HUES64 (cell line): ENCODE measurements around the gene BRCA1.
A peak's percentile ranks its signal among the peaks of the same experiment; 100 is the strongest.
"Not testable (repeated sequence)": the region's sequence is repeated elsewhere in the genome, so short reads cannot be mapped to it uniquely, and the experiment has no call there.

Experiments used
- H3K27ac ChIP-seq: 2 replicates; pipeline ENCODE4 v1.7.0; 2013; ENCODE audit warnings: low read depth, low read length, inconsistent platforms
- H3K27me3 ChIP-seq: 2 replicates; pipeline ENCODE4 v1.6.1; 2013; ENCODE audit warnings: mild to moderate bottlenecking, low read length; ENCODE audit not compliant: insufficient read depth
- H3K36me3 ChIP-seq: 2 replicates; pipeline ENCODE4 v1.6.1; 2013; ENCODE audit warnings: mild to moderate bottlenecking, low read length; ENCODE audit not compliant: insufficient read depth
- H3K4me1 ChIP-seq: 2 replicates; pipeline ENCODE4 v1.6.1; 2013; ENCODE audit warnings: mild to moderate bottlenecking, low read length, moderate library complexity; ENCODE audit not compliant: insufficient read depth
- H3K4me3 ChIP-seq: 2 replicates; pipeline ENCODE4 v1.5.1; 2013; ENCODE audit warnings: mild to moderate bottlenecking, low read length, moderate library complexity
- H3K9ac ChIP-seq: 2 replicates; pipeline ENCODE4 v1.6.1; 2013; ENCODE audit warnings: mild to moderate bottlenecking, low read depth, low read length
- H3K9me3 ChIP-seq: 2 replicates; pipeline ENCODE4 v1.6.1; 2013; ENCODE audit warnings: low read depth, low read length; ENCODE audit not compliant: insufficient read depth
- WGBS: fragments of 150-250, 120-280 bp; methylation state at CpG from one replicate; pipeline ENCODE4 v1.1.7; 2013; ENCODE audit warnings: missing lambda C conversion rate; 5-methylcytosine and 5-hydroxymethylcytosine counted together

The BRCA1 gene

DNA sequence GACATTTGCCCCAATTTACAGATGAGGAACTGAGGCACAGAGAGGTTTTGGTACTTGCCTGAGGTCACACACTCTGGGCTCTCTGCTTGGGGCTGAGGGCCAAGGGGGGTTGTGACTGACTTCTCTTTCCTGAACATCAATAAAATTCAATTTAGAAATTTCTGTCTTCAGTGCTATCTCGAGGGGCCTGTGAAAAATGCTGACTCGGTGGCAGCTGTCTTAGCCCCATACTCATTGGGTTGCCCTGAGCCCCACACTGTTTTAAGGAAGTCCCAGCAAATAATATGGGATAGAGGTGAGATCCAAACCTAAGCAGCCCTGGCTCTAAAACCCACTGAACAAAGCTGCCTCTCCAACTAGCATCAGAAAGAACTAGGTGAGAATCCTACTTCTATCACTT lies 7.0 kb upstream of the BRCA1 start:
- Histone ChIP-seq H3K36me3 (peaks cover 23% of the 10 kb centered on the region), H3K4me3 (no peak overlapping the region), H3K9me3 (no peaks in the 10 kb centered on the region), H3K9ac (no peak overlapping the region), H3K27ac (no peak overlapping the region), H3K27me3 (no peaks in the 10 kb centered on the region), H3K4me1 (no peaks in the 10 kb centered on the region)
- WGBS, result 97% methylated on average over 2 of the region's 2 CpGs

DNA sequence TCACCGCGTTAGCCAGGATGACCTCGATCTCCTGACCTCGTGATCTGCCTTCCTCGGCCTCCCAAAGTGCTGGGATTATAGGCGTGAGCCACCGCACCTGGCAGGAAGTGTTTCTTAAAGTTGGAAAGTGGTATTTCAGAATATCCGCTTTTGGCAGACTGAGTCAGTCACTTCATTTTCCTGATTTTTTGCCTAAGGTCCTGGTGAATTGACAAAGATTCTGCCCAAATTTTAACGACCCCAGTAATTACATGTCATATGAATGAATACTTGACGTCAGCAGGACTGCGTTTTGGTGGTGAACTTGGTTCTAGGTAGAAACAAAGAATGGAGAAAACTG lies 4.5 kb upstream of the BRCA1 start:
- no peak overlapping the region for H3K9ac ChIP-seq
- H3K4me3 ChIP-seq, result no peak overlapping the region
- 96% methylated on average over 11 of the region's 11 CpGs for WGBS
- no peak overlapping the region for H3K27ac ChIP-seq
- no peaks in the 10 kb centered on the region for H3K27me3 ChIP-seq
- peaks cover 20% of the 10 kb centered on the region for H3K36me3 ChIP-seq
- no peaks in the 10 kb centered on the region for H3K9me3 ChIP-seq
- no peaks in the 10 kb centered on the region for H3K4me1 ChIP-seq

DNA sequence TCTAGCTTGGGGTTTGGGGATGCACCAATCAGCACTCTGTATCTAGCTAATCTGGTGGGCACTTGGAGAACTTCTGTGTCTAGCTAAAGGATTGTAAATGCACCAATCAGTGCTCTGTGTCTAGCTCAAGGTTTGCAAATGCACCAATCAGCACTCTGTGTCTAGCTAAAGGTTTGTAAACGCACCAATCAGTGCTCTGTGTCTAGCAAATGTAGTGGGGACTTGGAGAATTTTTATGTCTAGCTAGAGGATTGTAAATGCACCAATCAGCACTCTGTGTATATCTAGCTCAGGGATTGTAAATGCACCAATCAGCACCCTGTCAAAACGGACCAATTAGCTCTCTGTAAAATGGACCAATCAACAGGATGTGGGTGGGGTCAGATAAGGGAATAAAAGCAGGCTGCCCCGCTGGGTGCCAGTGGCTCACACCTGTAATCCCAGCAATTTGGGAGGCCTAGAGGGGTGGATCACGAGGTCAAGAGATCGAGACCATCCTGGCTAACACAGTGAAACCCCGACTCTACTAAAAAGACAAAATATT lies 2.2 kb upstream of the BRCA1 start:
- peaks cover 11% of the 10 kb centered on the region for H3K36me3 ChIP-seq
- H3K27ac ChIP-seq, H3K4me1 ChIP-seq, H3K9ac ChIP-seq, H3K9me3 ChIP-seq, H3K4me3 ChIP-seq, H3K27me3 ChIP-seq: not testable (repeated sequence)
- WGBS, result 97% methylated on average over 6 of the region's 6 CpGs

DNA sequence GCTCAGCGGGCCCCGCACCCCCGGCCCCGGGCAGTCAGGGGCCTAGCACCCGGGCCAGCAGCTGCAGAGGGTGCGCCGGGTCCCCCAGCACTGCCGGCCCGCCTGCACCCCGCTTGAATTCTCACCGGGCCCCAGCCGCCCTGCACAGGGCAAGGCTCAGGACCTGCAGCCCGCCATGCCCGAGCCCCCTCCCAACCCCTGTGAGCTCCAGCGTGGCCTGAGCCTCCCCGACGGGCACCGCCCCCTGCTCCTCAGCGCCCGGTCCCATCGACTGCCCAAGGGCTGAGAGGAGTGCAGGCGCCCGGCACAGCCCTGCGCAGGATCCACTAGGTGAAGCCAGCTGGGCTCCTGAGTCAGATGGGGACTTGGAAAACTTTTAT lies 1.7 kb upstream of the BRCA1 start:
- no peak overlapping the region for H3K9ac ChIP-seq
- 97% methylated on average over 24 of the region's 24 CpGs for WGBS
- H3K27ac ChIP-seq, result no peak overlapping the region
- H3K9me3 ChIP-seq, result no peaks in the 10 kb centered on the region
- peaks cover 5% of the 10 kb centered on the region for H3K4me1 ChIP-seq
- H3K27me3 ChIP-seq, result no peaks in the 10 kb centered on the region
- peaks cover 13% of the 10 kb centered on the region for H3K36me3 ChIP-seq
- no peak overlapping the region for H3K4me3 ChIP-seq

DNA sequence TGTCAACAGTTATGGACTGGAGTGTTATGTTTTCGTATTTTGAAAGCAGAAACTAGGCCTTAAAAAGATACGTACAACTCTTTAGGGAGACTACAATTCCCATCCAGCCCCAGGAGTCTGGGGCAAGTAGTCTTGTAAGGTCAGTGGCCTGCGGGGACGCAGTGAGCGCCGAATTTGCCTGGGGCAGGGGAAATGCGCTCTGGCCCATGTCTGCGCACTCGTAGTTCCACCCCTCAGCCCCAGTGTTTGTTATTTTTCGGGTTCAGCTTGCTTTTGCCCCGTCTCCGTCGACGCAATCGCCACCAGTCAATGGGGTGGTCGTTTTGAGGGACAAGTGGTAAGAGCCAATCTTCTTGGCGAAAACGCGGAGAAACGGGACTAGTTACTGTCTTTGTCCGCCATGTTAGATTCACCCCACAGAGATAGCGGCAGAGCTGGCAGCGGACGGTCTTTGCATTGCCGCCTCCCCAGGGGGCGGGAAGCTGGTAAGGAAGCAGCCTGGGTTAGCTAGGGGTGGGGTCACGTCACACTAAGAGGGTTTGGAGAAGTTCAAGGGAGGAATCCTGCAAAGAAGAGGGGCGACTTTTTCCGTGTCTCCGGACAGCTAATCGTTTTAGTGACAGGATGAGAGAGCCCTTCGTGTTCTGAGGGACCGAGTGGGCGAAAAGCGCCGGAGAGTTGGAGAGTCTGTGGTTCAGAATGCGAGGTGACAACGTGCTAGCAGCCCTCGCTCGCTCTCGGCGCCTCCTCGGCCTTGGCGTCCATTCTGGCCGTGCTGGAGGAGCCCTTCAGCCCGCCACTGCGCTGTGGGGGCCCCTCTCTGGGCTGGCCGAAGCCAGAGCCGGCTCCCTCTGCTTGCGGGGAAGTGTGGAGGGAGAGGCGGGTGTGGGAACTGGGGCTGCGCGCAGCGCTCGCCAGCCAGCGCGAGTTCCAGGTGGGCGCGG lies 1.1 kb upstream of the BRCA1 start:
- no peaks in the 10 kb centered on the region for H3K27me3 ChIP-seq
- 79% methylated on average over 59 of the region's 59 CpGs for whole genome bisulfite sequencing
- H3K27ac ChIP-seq, result peak overlapping the region; percentile 73
- H3K9ac ChIP-seq, result peak overlapping the region; percentile 83
- H3K4me1 ChIP-seq, result peaks cover 5% of the 10 kb centered on the region
- H3K36me3 ChIP-seq, result peaks cover 16% of the 10 kb centered on the region
- no peaks in the 10 kb centered on the region for H3K9me3 ChIP-seq
- peak overlapping the region; percentile 85 for H3K4me3 ChIP-seq

DNA sequence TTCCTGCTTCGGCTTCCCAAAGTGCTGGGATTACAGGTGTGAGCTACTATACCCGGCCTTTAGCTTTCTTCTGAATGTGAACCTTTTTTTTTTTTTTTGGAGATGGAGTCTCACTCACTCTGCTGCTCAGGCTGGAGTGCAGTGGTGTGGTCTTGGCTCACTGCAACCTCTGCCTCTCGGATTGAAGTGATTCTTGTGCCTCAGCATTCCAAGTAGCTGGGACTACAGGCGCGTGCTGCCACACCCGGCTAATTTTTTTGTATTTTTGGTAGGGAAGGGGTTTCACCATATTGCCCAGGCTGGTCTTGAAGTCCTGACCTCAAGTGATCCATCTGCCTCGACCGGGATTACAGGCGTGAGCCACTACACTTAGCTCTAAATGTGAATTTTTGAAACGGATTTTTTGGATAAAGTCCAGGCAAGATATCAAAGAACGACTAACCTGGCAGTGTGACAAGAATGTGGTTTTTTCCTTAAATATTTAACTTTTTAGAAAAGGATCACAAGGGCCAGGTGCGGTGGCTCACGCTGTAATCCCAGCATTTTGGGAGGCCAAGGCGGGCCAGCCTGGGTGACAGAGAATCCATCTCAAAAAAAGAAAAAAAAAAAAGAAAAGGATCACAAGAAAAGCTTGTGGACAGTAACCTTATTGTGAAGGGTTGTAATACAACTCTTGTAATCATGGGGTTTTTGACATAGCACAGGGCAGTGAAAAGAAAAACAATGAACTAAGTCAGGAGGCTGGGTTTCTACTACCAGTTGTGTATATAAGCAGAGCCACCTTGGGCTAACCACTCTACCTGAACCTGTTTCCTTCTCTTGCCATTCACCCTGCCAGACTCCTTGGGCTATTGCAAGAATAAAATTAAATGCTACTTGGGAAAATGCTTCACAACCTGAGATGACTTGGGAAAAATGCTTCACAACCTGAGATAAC lies 6.2 kb downstream of the BRCA1 start:
- Histone ChIP-seq H3K9me3 (no peaks in the 10 kb centered on the region), H3K36me3 (peaks cover 19% of the 10 kb centered on the region), H3K4me1 (0 out of 2 replicates have a peak, but pooled peaks cover 2% of the 10 kb centered on the region), H3K9ac (no peak overlapping the region), H3K4me3 (no peak overlapping the region), H3K27me3 (no peaks in the 10 kb centered on the region), H3K27ac (no peak overlapping the region)
- WGBS, result 97% methylated on average over 14 of the region's 14 CpGs

DNA sequence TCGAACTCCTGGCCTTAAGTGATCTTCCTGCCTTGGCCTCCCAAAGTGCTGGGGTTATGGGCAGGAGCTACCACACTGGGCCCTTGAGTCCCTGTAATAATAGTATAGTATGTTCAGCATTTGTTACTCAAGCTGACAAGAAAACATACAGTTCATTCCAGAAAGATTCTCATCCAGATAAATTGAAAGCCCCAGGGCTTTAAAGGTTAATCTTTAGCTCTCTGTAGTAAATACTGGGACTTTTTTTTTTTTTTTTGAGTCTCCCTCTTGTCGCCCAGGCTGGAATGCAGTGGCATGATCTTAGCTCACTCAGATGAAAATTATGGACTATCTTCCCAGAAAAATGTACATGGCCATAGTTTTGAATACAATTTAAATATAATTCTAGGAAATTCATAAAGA lies 11.0 kb downstream of the BRCA1 start:
- WGBS, result 100% methylated on average over 1 of the region's 2 CpGs
- Histone ChIP-seq H3K4me1 (no peaks in the 10 kb centered on the region), H3K4me3 (no peak overlapping the region), H3K27ac (no peak overlapping the region), H3K9ac (no peak overlapping the region), H3K36me3 (peaks cover 23% of the 10 kb centered on the region), H3K27me3 (no peaks in the 10 kb centered on the region), H3K9me3 (no peaks in the 10 kb centered on the region)

DNA sequence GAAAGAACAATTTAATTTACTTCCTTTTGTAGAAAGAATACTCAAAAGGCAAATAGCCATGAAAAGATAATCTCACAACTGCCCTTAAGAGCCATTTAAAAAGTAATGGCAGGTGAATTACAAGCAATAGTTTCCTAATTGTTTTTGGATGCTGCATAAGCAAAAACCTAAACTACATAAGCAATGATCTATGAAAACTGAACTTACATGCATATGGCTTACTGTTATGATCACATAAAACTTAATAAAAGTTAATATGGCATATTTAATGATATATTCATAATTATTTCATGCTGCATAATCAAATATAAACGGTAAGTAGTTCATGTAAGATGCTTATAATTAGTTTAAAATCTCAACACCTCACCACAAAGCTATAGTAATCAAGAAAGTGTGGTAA lies 18.6 kb downstream of the BRCA1 start:
- no CpG with 5 or more reads among the region's 1 CpG for WGBS
- no peaks in the 10 kb centered on the region for H3K27me3 ChIP-seq
- no peaks in the 10 kb centered on the region for H3K4me1 ChIP-seq
- no peak overlapping the region for H3K9ac ChIP-seq
- H3K27ac ChIP-seq, result no peak overlapping the region
- peaks cover 66% of the 10 kb centered on the region for H3K36me3 ChIP-seq
- no peak overlapping the region for H3K4me3 ChIP-seq
- H3K9me3 ChIP-seq, result no peaks in the 10 kb centered on the region

DNA sequence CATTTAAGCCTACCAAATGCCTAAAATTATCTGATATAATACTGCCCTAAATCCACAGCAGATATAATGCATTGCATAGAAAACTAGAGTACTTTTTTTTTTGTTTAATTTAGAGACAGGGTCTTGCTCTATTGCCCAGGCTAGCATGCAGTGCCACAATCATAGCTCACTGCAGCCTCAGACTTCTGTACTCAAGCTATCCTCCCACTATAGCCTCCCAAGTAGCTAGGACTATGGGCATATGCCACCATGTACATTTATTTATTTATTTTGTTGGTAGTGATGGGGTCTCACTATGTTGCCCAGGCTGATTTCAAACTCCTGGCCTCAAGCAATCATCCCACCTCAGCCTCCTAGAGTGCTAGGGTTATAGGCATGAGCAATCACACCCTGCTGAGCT lies 20.0 kb downstream of the BRCA1 start:
- Histone ChIP-seq H3K4me3 (no peak overlapping the region), H3K27ac (no peak overlapping the region), H3K9ac (no peak overlapping the region), H3K9me3 (no peaks in the 10 kb centered on the region), H3K36me3 (peaks cover 61% of the 10 kb centered on the region), H3K4me1 (no peaks in the 10 kb centered on the region), H3K27me3 (no peaks in the 10 kb centered on the region)

DNA sequence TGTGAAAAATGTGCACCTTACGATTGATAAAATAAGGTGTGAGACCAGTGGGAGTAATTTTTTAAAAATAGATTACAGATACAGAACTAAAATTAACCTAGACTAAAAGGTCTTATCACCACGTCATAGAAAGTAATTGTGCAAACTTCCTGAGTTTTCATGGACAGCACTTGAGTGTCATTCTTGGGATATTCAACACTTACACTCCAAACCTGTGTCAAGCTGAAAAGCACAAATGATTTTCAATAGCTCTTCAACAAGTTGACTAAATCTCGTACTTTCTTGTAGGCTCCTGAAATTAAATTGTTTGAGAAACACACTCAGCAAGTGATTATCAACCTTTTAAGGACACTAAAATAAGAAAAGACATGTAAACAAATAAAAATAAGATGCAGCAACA lies 20.5 kb downstream of the BRCA1 start:
- Histone ChIP-seq H3K9me3 (no peaks in the 10 kb centered on the region), H3K36me3 (peaks cover 65% of the 10 kb centered on the region), H3K27ac (no peak overlapping the region), H3K27me3 (no peaks in the 10 kb centered on the region), H3K4me1 (no peaks in the 10 kb centered on the region), H3K9ac (no peak overlapping the region), H3K4me3 (no peak overlapping the region)
- WGBS, result 95% methylated on average over 2 of the region's 3 CpGs

DNA sequence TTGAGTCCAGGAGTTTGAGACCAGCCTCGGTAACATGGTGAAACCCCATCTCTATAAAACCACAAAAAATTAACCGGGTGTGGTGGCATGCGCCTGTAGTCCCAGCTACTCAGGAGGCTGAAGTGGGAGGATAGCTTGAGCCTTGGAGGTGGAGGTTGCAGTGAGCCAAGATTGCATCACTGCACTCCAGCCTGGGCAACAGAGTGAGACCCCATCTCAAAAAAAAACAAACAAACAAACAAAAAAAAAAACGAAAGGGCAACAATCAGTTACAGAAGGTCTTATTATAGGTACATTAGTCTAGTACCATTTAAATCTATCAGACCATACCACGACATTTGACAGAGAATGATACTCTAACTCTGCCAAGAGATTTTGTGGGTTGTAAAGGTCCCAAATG lies 29.8 kb downstream of the BRCA1 start:
- H3K4me1 ChIP-seq, H3K9me3 ChIP-seq, H3K4me3 ChIP-seq, H3K27ac ChIP-seq, H3K9ac ChIP-seq, H3K27me3 ChIP-seq: not testable (repeated sequence)
- WGBS, result 100% methylated on average over 5 of the region's 5 CpGs
- H3K36me3 ChIP-seq, result peaks cover 80% of the 10 kb centered on the region
